ENCODE measurements around the gene ANKRD52.

DNA sequence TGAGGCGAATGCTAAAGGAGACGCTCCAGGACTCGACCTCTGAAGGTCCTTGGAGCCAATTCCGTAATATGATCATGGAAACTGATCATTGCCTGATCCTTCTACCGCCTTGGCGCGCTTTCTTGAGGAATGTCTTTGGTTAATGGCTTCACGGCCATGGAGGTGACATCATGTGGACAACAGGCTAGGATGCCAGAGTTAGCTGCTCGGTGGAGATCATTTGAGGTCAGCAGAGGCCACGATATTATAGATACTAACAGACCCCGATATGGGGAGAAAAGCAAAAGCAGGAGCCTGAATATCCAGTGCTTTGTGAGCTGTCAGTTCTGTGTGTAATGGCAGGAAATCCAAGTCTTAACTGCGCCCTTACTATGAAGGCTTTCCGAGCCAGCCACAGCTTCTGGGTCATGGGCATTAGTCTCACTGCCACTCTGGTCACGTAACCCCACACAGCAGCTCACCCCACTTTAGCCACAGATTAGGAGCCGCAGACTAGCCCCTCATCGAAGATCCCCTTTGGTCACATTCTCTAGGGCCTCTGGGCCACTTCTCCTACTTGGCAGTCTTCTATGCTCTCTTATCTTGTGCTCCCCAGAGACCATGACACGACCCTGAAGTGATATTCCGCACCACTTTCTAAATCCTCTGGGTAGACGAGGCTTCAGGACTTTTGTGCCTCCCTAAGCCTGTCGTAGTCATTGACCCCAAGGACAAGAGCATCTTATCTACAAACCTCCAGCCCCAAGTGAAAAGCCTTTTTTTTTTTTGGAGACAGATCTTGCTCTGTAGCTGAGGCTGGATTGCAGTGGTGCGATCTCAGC lies 42.7 kb upstream of the ANKRD52 start:
- TF ChIP-seq POLR2AphosphoS5 (IDR thresholded peaks at IDR 0.05; ENCODE audit: insufficient read depth, low read depth, low read length) (no peak), EZH2 (IDR thresholded peaks at IDR 0.05; ENCODE audit: borderline replicate concordance, low read depth, low read length, severe bottlenecking) (no peak), GATA2 (IDR thresholded peaks at IDR 0.05; ENCODE audit: insufficient read depth, insufficient read length, low read depth, low read length) (no peak), MYC (IDR thresholded peaks at IDR 0.05; ENCODE audit: low read depth, low read length) (no peak), POLR2A (IDR thresholded peaks at IDR 0.05; ENCODE audit: low read depth, low read length) (no peak), FOS (IDR thresholded peaks at IDR 0.05; ENCODE audit: borderline replicate concordance, insufficient read depth, low read length) (no peak)
- TF ChIP-seq, protein P1, sequence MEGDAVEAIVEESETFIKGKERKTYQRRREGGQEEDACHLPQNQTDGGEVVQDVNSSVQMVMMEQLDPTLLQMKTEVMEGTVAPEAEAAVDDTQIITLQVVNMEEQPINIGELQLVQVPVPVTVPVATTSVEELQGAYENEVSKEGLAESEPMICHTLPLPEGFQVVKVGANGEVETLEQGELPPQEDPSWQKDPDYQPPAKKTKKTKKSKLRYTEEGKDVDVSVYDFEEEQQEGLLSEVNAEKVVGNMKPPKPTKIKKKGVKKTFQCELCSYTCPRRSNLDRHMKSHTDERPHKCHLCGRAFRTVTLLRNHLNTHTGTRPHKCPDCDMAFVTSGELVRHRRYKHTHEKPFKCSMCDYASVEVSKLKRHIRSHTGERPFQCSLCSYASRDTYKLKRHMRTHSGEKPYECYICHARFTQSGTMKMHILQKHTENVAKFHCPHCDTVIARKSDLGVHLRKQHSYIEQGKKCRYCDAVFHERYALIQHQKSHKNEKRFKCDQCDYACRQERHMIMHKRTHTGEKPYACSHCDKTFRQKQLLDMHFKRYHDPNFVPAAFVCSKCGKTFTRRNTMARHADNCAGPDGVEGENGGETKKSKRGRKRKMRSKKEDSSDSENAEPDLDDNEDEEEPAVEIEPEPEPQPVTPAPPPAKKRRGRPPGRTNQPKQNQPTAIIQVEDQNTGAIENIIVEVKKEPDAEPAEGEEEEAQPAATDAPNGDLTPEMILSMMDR (IDR thresholded peaks at IDR 0.05; ENCODE audit: extremely low read depth in 1 of 2, insufficient read depth in 1 of 2, low read depth in 1 of 2, low read length in 2 of 2), result no peak
